H9 (cell line): ENCODE measurements around the gene GRID2. TPM values are rescaled to one million over a fixed set of nuclear protein-coding genes. Genes with fewer than 3 reads are reported as not detected.

Experiments
- DNase-seq: peaks from one replicate; pipeline ENCODE4 v3.0.0-alpha.2; 2017
- H2AFZ ChIP-seq: one replicate; pipeline ENCODE4 v1.6.1; 2013; ENCODE audit warnings: mild to moderate bottlenecking, low read length, control low read depth, moderate library complexity
- H2AK5ac ChIP-seq: 2 replicates; pipeline ENCODE4 v1.6.1; 2013; ENCODE audit warnings: low read length, control low read depth, mixed read lengths; ENCODE audit not compliant: insufficient read length
- H2BK120ac ChIP-seq: one replicate; pipeline ENCODE4 v1.6.1; 2013; ENCODE audit warnings: low read depth, mild to moderate bottlenecking, low read length, control low read depth, inconsistent platforms; ENCODE audit not compliant: poor library complexity, severe bottlenecking
- H2BK12ac ChIP-seq: 2 replicates; pipeline ENCODE4 v1.6.1; 2013; ENCODE audit warnings: low read length, control low read depth, mixed read lengths, low read depth; ENCODE audit not compliant: insufficient read length
- H2BK15ac ChIP-seq: 2 replicates; pipeline ENCODE4 v1.6.1; 2013; ENCODE audit warnings: low read depth, low read length, control low read depth
- H2BK20ac ChIP-seq: one replicate; pipeline ENCODE4 v1.6.1; 2013; ENCODE audit warnings: low read depth, mild to moderate bottlenecking, low read length, control low read depth, inconsistent platforms; ENCODE audit not compliant: poor library complexity, severe bottlenecking
- H2BK5ac ChIP-seq: 2 replicates; pipeline ENCODE4 v1.6.1; 2013; ENCODE audit warnings: low read length, control low read depth, mixed read lengths; ENCODE audit not compliant: insufficient read length
- H3K14ac ChIP-seq: 2 replicates; pipeline ENCODE4 v1.6.1; 2013; ENCODE audit warnings: low read length, control low read depth; ENCODE audit not compliant: insufficient read depth
- H3K18ac ChIP-seq: 2 replicates; pipeline ENCODE4 v1.6.1; 2013; ENCODE audit warnings: low read depth, mild to moderate bottlenecking, mixed read lengths, low read length, control low read depth; ENCODE audit not compliant: insufficient read length
- H3K23ac ChIP-seq: 2 replicates; pipeline ENCODE4 v1.6.1; 2013; ENCODE audit warnings: low read length, control low read depth, mixed read lengths, low read depth; ENCODE audit not compliant: insufficient read length
- H3K23me2 ChIP-seq: 2 replicates; pipeline ENCODE4 v1.6.1; 2013; ENCODE audit warnings: low read depth, mild to moderate bottlenecking, mixed read lengths, low read length, control low read depth; ENCODE audit not compliant: insufficient read length, poor library complexity, severe bottlenecking
- H3K27ac ChIP-seq: 2 replicates; pipeline ENCODE4 v1.5.1; 2013; ENCODE audit warnings: low read length, control low read depth, mixed read lengths, low read depth; ENCODE audit not compliant: insufficient read length
- H3K27me3 ChIP-seq: 2 replicates; pipeline ENCODE4 v1.6.1; 2013; ENCODE audit warnings: low read length, control low read depth, inconsistent platforms; ENCODE audit not compliant: insufficient read depth
- H3K4ac ChIP-seq: 2 replicates; pipeline ENCODE4 v1.6.1; 2013; ENCODE audit warnings: low read depth, mild to moderate bottlenecking, control low read depth, inconsistent platforms, low read length, moderate library complexity
- H3K4me1 ChIP-seq: 2 replicates; pipeline ENCODE4 v1.6.1; 2013; ENCODE audit warnings: low read length, control low read depth, inconsistent platforms; ENCODE audit not compliant: insufficient read depth
- H3K4me2 ChIP-seq: 2 replicates; pipeline ENCODE4 v1.6.1; 2013; ENCODE audit warnings: low read length, control low read depth, mixed read lengths; ENCODE audit not compliant: insufficient read length, insufficient read depth
- H3K56ac ChIP-seq: 2 replicates; pipeline ENCODE4 v1.6.1; 2013; ENCODE audit warnings: low read depth, mild to moderate bottlenecking, mixed read lengths, low read length, control low read depth; ENCODE audit not compliant: insufficient read length
- H3K79me1 ChIP-seq: 2 replicates; pipeline ENCODE4 v1.6.1; 2013; ENCODE audit warnings: low read depth, mild to moderate bottlenecking, moderate library complexity, low read length, control low read depth, inconsistent platforms; ENCODE audit not compliant: insufficient read depth, poor library complexity, severe bottlenecking
- H3K79me2 ChIP-seq: 2 replicates; pipeline ENCODE4 v1.6.1; 2013; ENCODE audit warnings: low read length, control low read depth, inconsistent platforms; ENCODE audit not compliant: insufficient read depth
- H3K9ac ChIP-seq: 2 replicates; pipeline ENCODE4 v1.6.1; 2013; ENCODE audit warnings: low read length, control low read depth, mixed read lengths; ENCODE audit not compliant: insufficient read length; ENCODE audit errors: extremely low read depth
- H3K9me3 ChIP-seq: one replicate; pipeline ENCODE4 v1.6.1; 2013; ENCODE audit warnings: low read depth, low read length, inconsistent platforms; ENCODE audit not compliant: control insufficient read depth
- H3T11ph ChIP-seq: one replicate; pipeline ENCODE4 v1.6.1; 2013; ENCODE audit warnings: mild to moderate bottlenecking, low read length, control low read depth, inconsistent platforms
- H4K20me1 ChIP-seq: one replicate; pipeline ENCODE4 v1.6.1; 2013; ENCODE audit not compliant: control insufficient read depth, insufficient read length, insufficient read depth
- H4K5ac ChIP-seq: 2 replicates; pipeline ENCODE4 v1.6.1; 2013; ENCODE audit warnings: low read depth, mild to moderate bottlenecking, mixed read lengths, low read length, control low read depth; ENCODE audit not compliant: insufficient read length
- H4K8ac ChIP-seq: replicated peaks from 2 replicates; pipeline ENCODE4 v1.6.1; 2013; ENCODE audit warnings: low read length, control low read depth, mixed read lengths, low read depth; ENCODE audit not compliant: insufficient read length
- H4K91ac ChIP-seq: 2 replicates; pipeline ENCODE4 v1.6.1; 2013; ENCODE audit warnings: low read depth, mild to moderate bottlenecking, moderate library complexity, mixed read lengths, low read length, control low read depth; ENCODE audit not compliant: insufficient read length
- H3K27ac Mint-ChIP-seq, 3 experiments: 2 replicates in 2 of 3; 3 replicates in 1 of 3; pipeline ENCODE4 v1.8.0; 2020 to 2021; ENCODE audit warnings: mixed read lengths in 3 of 3, mild to moderate bottlenecking in 1 of 3, moderate library complexity in 1 of 3
- H3K27me3 Mint-ChIP-seq: 2 replicates; pipeline ENCODE4 v1.8.0; 2021; ENCODE audit warnings: low read depth, mild to moderate bottlenecking, moderate library complexity, mixed read lengths
- H3K36me3 Mint-ChIP-seq, 3 experiments: 2 replicates in 2 of 3; 3 replicates in 1 of 3; pipeline ENCODE4 v1.8.0; 2020 to 2021; ENCODE audit warnings: low read depth in 3 of 3, mixed read lengths in 3 of 3; ENCODE audit not compliant: insufficient read depth in 1 of 3
- H3K4me1 Mint-ChIP-seq, 2 experiments: 2 replicates each; pipeline ENCODE4 v1.8.0; 2020; ENCODE audit warnings: mixed read lengths in 2 of 2
- H3K4me3 Mint-ChIP-seq, 2 experiments: 2 replicates in 1 of 2; 3 replicates in 1 of 2; pipeline ENCODE4 v1.8.0; 2020 to 2021; ENCODE audit warnings: mild to moderate bottlenecking in 2 of 2, mixed read lengths in 2 of 2, moderate library complexity in 1 of 2
- H3K9me3 Mint-ChIP-seq, 2 experiments: 2 replicates in 1 of 2; 3 replicates in 1 of 2; pipeline ENCODE4 v1.8.0; 2020; ENCODE audit warnings: mild to moderate bottlenecking in 2 of 2, mixed read lengths in 2 of 2, moderate library complexity in 1 of 2
- total RNA-seq: library from RNA; stranded (reverse); gene quantifications from 2 replicates; pipeline ENCODE4 v1.2.1, GENCODE V29; 2021
- TF ChIP-seq, protein P1 (sequence below): fragments of 200-600 bp; sonication (generic); conservative IDR thresholded peaks from 3 replicates; pipeline ENCODE4 v1.8.0; 2021; ENCODE audit warnings: antibody characterized with exemption, mild to moderate bottlenecking

GRID2 gene
- total RNA-seq, 1 experiment from 2014 or later: 21.8 TPM

DNA sequence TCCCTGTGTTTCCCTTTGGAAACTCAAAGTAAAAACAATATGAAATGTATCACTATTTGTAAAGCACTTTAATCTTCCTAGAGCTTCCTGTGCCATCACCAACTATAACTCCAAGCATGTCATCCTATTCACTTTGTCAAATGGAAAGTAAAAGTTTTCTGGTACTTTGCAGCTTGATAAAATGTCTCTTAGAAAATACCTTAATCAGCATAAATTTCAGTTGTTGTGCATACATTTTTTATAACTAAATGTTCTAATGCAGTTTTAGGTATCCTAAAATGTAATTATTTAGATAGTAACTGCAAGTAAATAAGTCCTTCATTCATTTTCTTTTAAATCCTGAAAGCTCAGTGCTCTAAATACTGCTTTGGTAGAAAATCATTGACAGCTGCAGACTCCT, 558.7 kb downstream of the GRID2 start:
- Histone ChIP-seq H2BK20ac (no peak overlapping the region), H2BK15ac (no peak overlapping the region), H4K91ac (no peak overlapping the region), H3K79me1 (no peaks in the 10 kb centered on the region), H3K27ac (no peak overlapping the region), H4K20me1 (no peaks in the 10 kb centered on the region), H3K79me2 (no peaks in the 10 kb centered on the region), H2BK120ac (no peak overlapping the region), H3K9me3 (no peaks in the 10 kb centered on the region), H3K4me1 (no peaks in the 10 kb centered on the region), H4K8ac (no peak overlapping the region), H3K56ac (no peak overlapping the region), H3K18ac (no peak overlapping the region), H3K27me3 (no peaks in the 10 kb centered on the region), H2AK5ac (no peak overlapping the region), H3K4ac (no peak overlapping the region), H2AFZ (no peak overlapping the region), H3K23me2 (no peaks in the 10 kb centered on the region), H3K14ac (no peak overlapping the region), H3K4me2 (no peak overlapping the region), H3K9ac (no peak overlapping the region), H3T11ph (no peak overlapping the region), H4K5ac (no peak overlapping the region), H3K23ac (no peak overlapping the region), H2BK12ac (no peak overlapping the region), H2BK5ac (no peak overlapping the region)
- TF ChIP-seq, protein P1, sequence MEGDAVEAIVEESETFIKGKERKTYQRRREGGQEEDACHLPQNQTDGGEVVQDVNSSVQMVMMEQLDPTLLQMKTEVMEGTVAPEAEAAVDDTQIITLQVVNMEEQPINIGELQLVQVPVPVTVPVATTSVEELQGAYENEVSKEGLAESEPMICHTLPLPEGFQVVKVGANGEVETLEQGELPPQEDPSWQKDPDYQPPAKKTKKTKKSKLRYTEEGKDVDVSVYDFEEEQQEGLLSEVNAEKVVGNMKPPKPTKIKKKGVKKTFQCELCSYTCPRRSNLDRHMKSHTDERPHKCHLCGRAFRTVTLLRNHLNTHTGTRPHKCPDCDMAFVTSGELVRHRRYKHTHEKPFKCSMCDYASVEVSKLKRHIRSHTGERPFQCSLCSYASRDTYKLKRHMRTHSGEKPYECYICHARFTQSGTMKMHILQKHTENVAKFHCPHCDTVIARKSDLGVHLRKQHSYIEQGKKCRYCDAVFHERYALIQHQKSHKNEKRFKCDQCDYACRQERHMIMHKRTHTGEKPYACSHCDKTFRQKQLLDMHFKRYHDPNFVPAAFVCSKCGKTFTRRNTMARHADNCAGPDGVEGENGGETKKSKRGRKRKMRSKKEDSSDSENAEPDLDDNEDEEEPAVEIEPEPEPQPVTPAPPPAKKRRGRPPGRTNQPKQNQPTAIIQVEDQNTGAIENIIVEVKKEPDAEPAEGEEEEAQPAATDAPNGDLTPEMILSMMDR: no peak
- no peak overlapping the region for H3K4me3 Mint-ChIP-seq
- H3K4me1 Mint-ChIP-seq: no peaks in the 10 kb centered on the region
- DNase-seq: no peak
- H3K9me3 Mint-ChIP-seq: no peaks in the 10 kb centered on the region
- H3K27ac Mint-ChIP-seq: no peak overlapping the region
- H3K27me3 Mint-ChIP-seq: no peaks in the 10 kb centered on the region
- H3K36me3 Mint-ChIP-seq: no peaks in the 10 kb centered on the region
